HG03378 (cell line): ENCODE data around the gene PRAMEF14.
"Not testable (repeated sequence)": the region's sequence is repeated elsewhere in the genome, so short reads cannot be mapped to it uniquely, and the experiment has no call there.

Experiments used
- ATAC-seq: cut with Tn5 transposase; IDR thresholded peaks from one replicate; pipeline ENCODE4 v1.9.1; 2021; ENCODE audit warnings: mild to moderate bottlenecking, moderate library complexity; ENCODE audit not compliant: unreplicated experiment

Gene PRAMEF14

GRCh38 chr1:13347034-13347433 lies at the start of gene PRAMEF14:
TSS of gene PRAMEF14 (minus strand) at chr1:13347134. CDS start at chr1:13345314, 1,820 bp downstream.
- not testable (repeated sequence) for ATAC-seq

- ATAC-seq: not testable (repeated sequence)
These were observed 48.4 kb upstream of the PRAMEF14 start for GRCh38 chr1:13395311-13395710.

GRCh38 chr1:13394761-13395160 lies 47.8 kb upstream of the PRAMEF14 start:
- not testable (repeated sequence) for ATAC-seq

GRCh38 chr1:13393004-13393403 lies 46.1 kb upstream of the PRAMEF14 start:
- not testable (repeated sequence) for ATAC-seq

GRCh38 chr1:13389332-13389731 lies 42.4 kb upstream of the PRAMEF14 start, which contains the start of gene PRAMEF17:
TSS of gene PRAMEF17 (plus strand) at chr1:13389632. CDS start at chr1:13389658, 26 bp downstream.
- ATAC-seq: not testable (repeated sequence)

- ATAC-seq: not testable (repeated sequence)
These were observed 33.4 kb upstream of the PRAMEF14 start for GRCh38 chr1:13380380-13380779.

- ATAC-seq: not testable (repeated sequence)
These were observed 32.0 kb upstream of the PRAMEF14 start for GRCh38 chr1:13378983-13379382.

GRCh38 chr1:13368544-13368943 lies 21.6 kb upstream of the PRAMEF14 start:
- ATAC-seq: not testable (repeated sequence)

- not testable (repeated sequence) for ATAC-seq
These were observed 19.6 kb upstream of the PRAMEF14 start for GRCh38 chr1:13366536-13366935.

- ATAC-seq: not testable (repeated sequence)
These were observed 18.0 kb upstream of the PRAMEF14 start for GRCh38 chr1:13364928-13365327.

GRCh38 chr1:13362364-13362763 lies 15.4 kb upstream of the PRAMEF14 start:
- not testable (repeated sequence) for ATAC-seq

GRCh38 chr1:13356774-13357173 lies 9.8 kb upstream of the PRAMEF14 start:
- not testable (repeated sequence) for ATAC-seq

GRCh38 chr1:13354475-13354874 lies 7.5 kb upstream of the PRAMEF14 start:
- not testable (repeated sequence) for ATAC-seq

GRCh38 chr1:13353476-13353875 lies 6.5 kb upstream of the PRAMEF14 start:
- not testable (repeated sequence) for ATAC-seq

GRCh38 chr1:13342496-13342895 lies 4.4 kb downstream of the PRAMEF14 start:
- ATAC-seq: not testable (repeated sequence)

- ATAC-seq: not testable (repeated sequence)
These were observed 31.7 kb downstream of the PRAMEF14 start, which contains the start of gene PRAMEF15 for GRCh38 chr1:13315281-13315680. TSS of gene PRAMEF15 (plus strand) at chr1:13315581. CDS start at chr1:13318408, 2,827 bp downstream.

- not testable (repeated sequence) for ATAC-seq
These were observed 43.7 kb downstream of the PRAMEF14 start, which contains the start of gene PRAMEF33 for GRCh38 chr1:13303239-13303638. TSS of gene PRAMEF33 (plus strand) at chr1:13303539. CDS start at chr1:13305955, 2,416 bp downstream.

GRCh38 chr1:13302197-13302596 lies 44.7 kb downstream of the PRAMEF14 start:
- ATAC-seq: not testable (repeated sequence)

- not testable (repeated sequence) for ATAC-seq
These were observed 48.2 kb downstream of the PRAMEF14 start for GRCh38 chr1:13298699-13299098.

GRCh38 chr1:13297216-13297931 lies 49.6 kb downstream of the PRAMEF14 start:
- ATAC-seq: not testable (repeated sequence)
